OCI-LY3 (cell line): ENCODE results near the gene MACROD2.

Experiments
- H2AFZ ChIP-seq: fragments of 200-600, 300-600 bp; shearing (Covaris generic); 2 replicates; pipeline ENCODE4 v1.6.0; 2014; ENCODE audit warnings: antibody characterized with exemption, low read depth, low read length
- H3K27ac ChIP-seq: fragments of 200-600, 300-600 bp; sonication (generic); 2 replicates; pipeline ENCODE4 v1.5.1; 2014; ENCODE audit warnings: mild to moderate bottlenecking, low read length, moderate library complexity, mixed read lengths
- H3K27me3 ChIP-seq: fragments of 200-600, 300-600 bp; sonication (generic); 2 replicates; pipeline ENCODE4 v1.6.1; 2014; ENCODE audit warnings: low read depth, low read length, mixed read lengths
- H3K36me3 ChIP-seq: fragments of 200-600, 300-600 bp; sonication (generic); replicated peaks from 2 replicates; pipeline ENCODE3; 2014; ENCODE audit warnings: low read depth, low read length, mixed read lengths
- H3K4me1 ChIP-seq: fragments of 300-600, 200-600 bp; sonication (generic); 2 replicates; pipeline ENCODE4 v1.6.1; 2014; ENCODE audit warnings: low read length, mixed read lengths
- H3K4me2 ChIP-seq: fragments of 200-600, 300-600 bp; sonication (generic); 2 replicates; pipeline ENCODE4 v1.6.1; 2014; ENCODE audit warnings: low read length, mixed read lengths
- H3K4me3 ChIP-seq: fragments of 300-600, 200-600 bp; sonication (generic); 2 replicates; pipeline ENCODE4 v1.5.1; 2014; ENCODE audit warnings: antibody characterized with exemption, mild to moderate bottlenecking, low read length, moderate library complexity
- H3K79me2 ChIP-seq: fragments of 300-600, 200-600 bp; shearing (Covaris generic); 2 replicates; pipeline ENCODE4 v1.6.1; 2014; ENCODE audit warnings: mild to moderate bottlenecking, low read length, mixed read lengths
- H3K9ac ChIP-seq: fragments of 300-600, 200-600 bp; shearing (Covaris generic); 2 replicates; pipeline ENCODE4 v1.6.0; 2014; ENCODE audit warnings: mild to moderate bottlenecking, low read length, moderate library complexity
- H3K9me3 ChIP-seq: fragments of 200-600, 300-600 bp; shearing (Covaris generic); 2 replicates; pipeline ENCODE4 v1.6.1; 2014; ENCODE audit warnings: low read length, mixed read lengths; ENCODE audit not compliant: insufficient read depth
- H4K20me1 ChIP-seq: fragments of 200-600, 300-600 bp; sonication (generic); 2 replicates; pipeline ENCODE4 v1.6.1; 2016; ENCODE audit warnings: low read length, mixed read lengths; ENCODE audit not compliant: insufficient read depth
- EZH2phosphoT487 ChIP-seq: fragments of 200-600 bp; shearing (Covaris generic); IDR thresholded peaks from 2 replicates; pipeline ENCODE4 v1.6.1; 2018; ENCODE audit warnings: antibody characterized with exemption, mixed run types, low read depth
- TF ChIP-seq, protein P1 (sequence below): fragments of 200-600, 300-600 bp; sonication (generic); IDR thresholded peaks from 2 replicates; pipeline ENCODE4 v1.5.1; 2014; ENCODE audit warnings: antibody characterized with exemption, low read length, low read depth

MACROD2 gene

DNA sequence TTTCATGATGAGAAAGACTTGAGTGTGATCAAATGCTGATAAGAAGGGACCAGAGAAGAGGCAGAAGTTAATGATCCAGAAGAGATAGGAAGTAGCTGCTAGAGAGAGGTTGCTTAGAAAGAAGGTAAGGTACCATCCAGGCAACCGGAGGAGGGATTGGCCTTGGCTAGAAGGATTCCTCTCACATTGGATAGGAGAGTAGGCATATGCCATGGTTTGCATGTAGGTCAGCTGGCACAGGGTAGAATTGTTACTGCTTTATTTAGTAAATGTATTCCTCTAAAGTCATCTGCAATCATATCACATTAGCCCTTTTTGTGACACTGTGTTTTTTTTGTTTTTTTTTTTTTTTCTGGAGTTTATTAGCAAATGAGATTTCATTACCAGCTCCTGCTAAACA lies 923.0 kb downstream of the MACROD2 start:
- H4K20me1 ChIP-seq = no peaks in the 10 kb centered on the region
- H3K27ac ChIP-seq = no peak overlapping the region
- no peak overlapping the region for H3K4me2 ChIP-seq
- no peak overlapping the region for H3K9ac ChIP-seq
- no peak overlapping the region for H3K4me3 ChIP-seq
- TF ChIP-seq, protein P1, sequence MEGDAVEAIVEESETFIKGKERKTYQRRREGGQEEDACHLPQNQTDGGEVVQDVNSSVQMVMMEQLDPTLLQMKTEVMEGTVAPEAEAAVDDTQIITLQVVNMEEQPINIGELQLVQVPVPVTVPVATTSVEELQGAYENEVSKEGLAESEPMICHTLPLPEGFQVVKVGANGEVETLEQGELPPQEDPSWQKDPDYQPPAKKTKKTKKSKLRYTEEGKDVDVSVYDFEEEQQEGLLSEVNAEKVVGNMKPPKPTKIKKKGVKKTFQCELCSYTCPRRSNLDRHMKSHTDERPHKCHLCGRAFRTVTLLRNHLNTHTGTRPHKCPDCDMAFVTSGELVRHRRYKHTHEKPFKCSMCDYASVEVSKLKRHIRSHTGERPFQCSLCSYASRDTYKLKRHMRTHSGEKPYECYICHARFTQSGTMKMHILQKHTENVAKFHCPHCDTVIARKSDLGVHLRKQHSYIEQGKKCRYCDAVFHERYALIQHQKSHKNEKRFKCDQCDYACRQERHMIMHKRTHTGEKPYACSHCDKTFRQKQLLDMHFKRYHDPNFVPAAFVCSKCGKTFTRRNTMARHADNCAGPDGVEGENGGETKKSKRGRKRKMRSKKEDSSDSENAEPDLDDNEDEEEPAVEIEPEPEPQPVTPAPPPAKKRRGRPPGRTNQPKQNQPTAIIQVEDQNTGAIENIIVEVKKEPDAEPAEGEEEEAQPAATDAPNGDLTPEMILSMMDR = no peak
- TF ChIP-seq EZH2phosphoT487 = no peak
- H3K27me3 ChIP-seq = peaks cover 79% of the 10 kb centered on the region
- no peak overlapping the region for H2AFZ ChIP-seq
- no peaks in the 10 kb centered on the region for H3K9me3 ChIP-seq
- peaks cover 13% of the 10 kb centered on the region for H3K4me1 ChIP-seq
- no peaks in the 10 kb centered on the region for H3K79me2 ChIP-seq
- no peaks in the 10 kb centered on the region for H3K36me3 ChIP-seq

DNA sequence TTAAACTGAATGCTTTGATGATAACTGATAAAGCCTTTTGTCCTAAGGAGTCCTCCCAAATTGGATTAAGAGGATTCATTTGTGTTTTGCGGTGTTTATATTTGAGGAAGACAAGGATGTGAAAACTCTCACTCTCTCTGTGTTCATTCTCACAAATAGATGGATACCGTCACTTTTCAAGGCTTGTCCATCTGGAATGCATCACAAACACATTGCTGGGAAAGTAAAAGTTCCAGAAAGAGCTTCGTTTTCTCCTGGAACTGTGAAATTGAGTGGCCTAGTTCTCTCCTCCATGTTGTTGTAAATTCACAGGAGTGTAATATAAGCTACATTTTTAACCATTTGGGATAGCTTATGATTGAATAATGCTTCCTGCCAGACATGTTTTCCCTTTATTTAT lies 923.7 kb downstream of the MACROD2 start:
- no peaks in the 10 kb centered on the region for H3K79me2 ChIP-seq
- H3K27ac ChIP-seq = no peak overlapping the region
- H3K4me1 ChIP-seq = peaks cover 13% of the 10 kb centered on the region
- H3K4me2 ChIP-seq = no peak overlapping the region
- no peak overlapping the region for H2AFZ ChIP-seq
- no peak overlapping the region for H3K9ac ChIP-seq
- peaks cover 72% of the 10 kb centered on the region for H3K27me3 ChIP-seq
- H4K20me1 ChIP-seq = no peaks in the 10 kb centered on the region
- no peaks in the 10 kb centered on the region for H3K36me3 ChIP-seq
- TF ChIP-seq EZH2phosphoT487 = no peak
- TF ChIP-seq, protein P1 = no peak
- H3K4me3 ChIP-seq = no peak overlapping the region
- H3K9me3 ChIP-seq = no peaks in the 10 kb centered on the region

DNA sequence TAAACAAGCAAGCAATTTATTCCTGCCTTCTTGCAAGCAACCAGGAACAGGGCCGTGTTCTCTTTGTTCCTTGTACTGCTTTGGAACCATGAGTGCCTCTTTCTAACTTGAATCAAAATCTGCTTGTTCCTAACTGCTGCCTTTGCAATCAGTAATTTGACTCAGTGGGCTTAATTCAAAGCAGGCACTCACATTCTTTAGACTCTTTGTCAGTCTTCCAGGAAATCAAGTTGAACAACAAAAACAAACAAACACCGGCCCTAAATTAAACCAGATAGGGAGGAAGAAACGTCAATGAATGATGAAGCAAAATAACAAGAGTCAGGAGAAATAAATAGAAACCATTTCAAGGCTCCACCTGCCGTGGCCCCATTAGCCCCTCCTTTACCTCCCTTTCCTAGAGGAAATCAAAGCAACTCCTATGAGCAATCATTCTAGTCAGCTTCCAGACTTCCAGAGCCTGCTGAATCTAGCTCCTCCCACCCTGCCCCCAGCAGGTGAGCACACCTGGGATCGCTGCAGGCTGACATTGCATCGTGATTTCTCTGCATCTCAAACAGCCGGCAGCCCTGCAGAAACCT lies 924.3 kb downstream of the MACROD2 start:
- H3K79me2 ChIP-seq = no peaks in the 10 kb centered on the region
- no peak overlapping the region for H2AFZ ChIP-seq
- H3K4me2 ChIP-seq = no peak overlapping the region
- no peak overlapping the region for H3K4me3 ChIP-seq
- H3K9me3 ChIP-seq = no peaks in the 10 kb centered on the region
- peaks cover 68% of the 10 kb centered on the region for H3K27me3 ChIP-seq
- no peak for TF ChIP-seq EZH2phosphoT487
- H3K36me3 ChIP-seq = no peaks in the 10 kb centered on the region
- no peak overlapping the region for H3K9ac ChIP-seq
- H3K27ac ChIP-seq = no peak overlapping the region
- peaks cover 13% of the 10 kb centered on the region for H3K4me1 ChIP-seq
- H4K20me1 ChIP-seq = no peaks in the 10 kb centered on the region

DNA sequence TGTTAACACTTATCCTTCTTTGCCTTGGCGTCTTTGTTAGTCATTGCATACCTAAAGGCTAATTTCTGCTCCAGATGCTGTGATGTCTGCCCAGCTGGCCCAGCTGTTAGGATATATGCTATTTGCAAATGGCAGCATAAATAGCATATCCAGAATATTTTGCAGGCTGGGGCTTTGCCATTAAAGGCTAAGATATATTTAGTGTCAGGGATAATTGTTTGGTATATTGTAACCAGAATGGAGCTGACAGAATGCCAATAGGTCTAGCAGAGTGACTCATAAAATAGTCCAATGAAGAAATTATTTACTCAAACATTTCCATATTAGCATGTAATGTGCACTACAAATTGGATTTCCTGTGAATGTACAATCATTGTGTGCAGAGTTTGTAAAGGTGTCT lies 926.2 kb downstream of the MACROD2 start:
- Histone ChIP-seq H3K4me2 (no peak overlapping the region), H3K4me3 (no peak overlapping the region), H3K9ac (no peak overlapping the region), H3K36me3 (no peaks in the 10 kb centered on the region), H3K79me2 (no peaks in the 10 kb centered on the region), H2AFZ (no peak overlapping the region), H3K27me3 (peaks cover 55% of the 10 kb centered on the region), H3K27ac (no peak overlapping the region), H4K20me1 (no peaks in the 10 kb centered on the region), H3K9me3 (no peaks in the 10 kb centered on the region), H3K4me1 (no peaks in the 10 kb centered on the region)
- TF ChIP-seq EZH2phosphoT487 = no peak
- TF ChIP-seq, protein P1 = no peak
